Amniotic epithelial cell (primary cell): Measurements from ENCODE around the gene FLT1.

ENCODE experiments used
- DNase-seq: peaks from one replicate; pipeline ENCODE4 v3.0.0-alpha.2; 2010; ENCODE audit warnings: low read depth

FLT1 gene

GRCh38 chr13:28485551-28485950, 9.4 kb downstream of the FLT1 start:
- DNase-seq = no peak

GRCh38 chr13:28485097-28485496, 9.8 kb downstream of the FLT1 start:
- no peak for DNase-seq

DNA sequence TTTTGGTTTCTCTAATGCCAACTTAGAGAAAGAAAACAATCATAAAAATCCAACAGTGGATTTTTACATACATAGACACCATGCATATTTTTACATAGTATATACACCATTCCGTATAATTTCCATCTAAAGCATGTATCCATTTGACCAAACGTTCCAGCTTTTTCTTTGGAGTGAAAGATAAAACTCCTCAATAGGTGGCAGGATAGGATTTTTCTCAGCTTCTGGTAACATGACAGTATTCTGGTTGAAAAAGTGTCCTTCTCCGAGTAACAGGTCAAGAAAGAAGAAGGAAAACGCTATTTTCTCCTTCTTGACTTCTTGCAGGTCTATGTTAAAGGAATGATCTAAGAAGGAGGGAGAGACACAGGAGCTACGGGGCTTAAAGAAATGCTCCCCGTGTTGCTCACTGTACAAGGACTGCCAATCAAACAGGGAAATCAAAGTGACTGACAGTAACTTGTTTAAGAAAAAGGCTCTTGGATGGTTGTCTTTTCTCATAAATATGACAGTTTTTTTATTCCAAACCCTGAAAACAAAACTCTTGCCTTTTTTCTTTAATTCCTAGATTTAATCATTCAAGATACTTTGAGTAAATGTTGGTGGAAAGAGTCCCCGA, 11.5 kb downstream of the FLT1 start:
- no peak for DNase-seq

DNA sequence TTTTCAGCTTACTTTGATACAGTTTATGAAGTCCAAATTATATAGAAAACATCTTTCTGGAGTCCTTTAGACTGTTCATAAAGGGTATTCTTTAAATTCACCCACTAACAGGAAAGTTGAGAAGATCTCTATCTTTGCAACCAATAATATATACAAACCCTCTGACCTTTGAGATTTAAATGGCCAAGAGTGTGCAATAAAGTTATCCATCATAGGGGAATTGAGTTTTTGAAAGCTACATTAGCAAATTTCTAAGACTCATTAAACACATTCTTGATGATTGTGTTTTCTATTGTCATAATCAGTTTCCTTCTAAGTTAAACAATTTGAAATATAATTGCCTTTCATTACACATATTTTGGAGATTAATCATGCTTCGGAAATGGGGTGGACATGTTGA, 15.9 kb downstream of the FLT1 start:
- DNase-seq = no peak

DNA sequence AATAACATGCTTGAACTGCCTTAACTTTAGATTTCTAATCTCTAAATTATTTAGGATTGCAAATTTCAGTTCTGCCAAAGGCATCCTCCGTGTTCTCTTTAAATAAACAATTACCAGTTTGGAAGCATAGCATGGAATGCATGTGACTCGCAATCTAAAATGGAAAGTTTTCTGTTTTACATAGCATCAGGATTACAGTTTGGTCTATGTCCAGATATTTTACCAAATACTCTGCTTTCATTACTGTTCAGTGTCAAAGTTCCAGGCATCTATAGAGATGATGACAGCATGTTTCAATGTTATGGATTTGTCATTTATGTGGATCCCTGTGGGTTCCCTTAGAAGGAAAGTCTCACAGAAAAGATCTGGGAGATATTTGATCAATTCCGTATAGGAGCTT, 16.8 kb downstream of the FLT1 start:
- no peak for DNase-seq

- no peak for DNase-seq
These were observed 17.3 kb downstream of the FLT1 start for GRCh38 chr13:28477709-28477973.

DNA sequence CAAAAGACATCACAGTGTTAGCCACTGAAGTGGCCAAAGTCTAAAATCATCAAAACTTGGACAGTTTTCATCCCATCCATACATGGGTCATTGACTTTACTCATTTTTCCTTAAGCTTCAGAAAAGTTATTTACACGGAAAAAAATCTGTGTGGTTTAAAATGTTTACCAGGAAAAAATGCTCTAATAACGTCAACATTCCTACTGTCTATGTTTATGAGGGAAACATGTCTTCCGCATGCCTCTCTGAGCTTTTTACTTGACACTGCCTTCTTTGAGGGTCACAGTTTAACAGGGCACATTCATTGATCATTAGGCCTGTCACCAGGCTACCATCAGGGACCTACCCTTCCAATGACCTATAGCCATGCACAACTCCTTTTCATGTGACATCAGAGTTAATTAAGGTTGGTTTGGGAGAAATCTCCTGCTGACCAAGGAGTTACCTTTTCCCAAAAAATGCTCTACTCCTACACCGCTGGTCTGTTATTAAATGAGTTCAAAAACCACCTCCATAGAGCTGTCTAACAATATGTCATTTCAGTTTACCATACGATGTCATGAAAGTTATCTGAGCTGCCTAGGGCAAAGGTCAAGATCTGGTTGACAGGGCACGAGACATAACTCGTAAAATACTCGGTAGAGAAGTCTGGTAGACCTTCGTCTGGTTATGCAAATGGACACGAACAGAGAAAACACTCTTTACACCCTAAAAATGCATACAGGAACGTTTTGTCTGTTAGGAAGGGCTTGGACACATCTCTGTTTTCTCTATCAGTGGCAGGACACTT, 17.8 kb downstream of the FLT1 start:
- no peak for DNase-seq

GRCh38 chr13:28475916-28476725, 18.8 kb downstream of the FLT1 start:
- DNase-seq = peak; percentile 92

- DNase-seq = peak; percentile 49
These were observed 20.3 kb downstream of the FLT1 start for GRCh38 chr13:28474491-28475134.

DNA sequence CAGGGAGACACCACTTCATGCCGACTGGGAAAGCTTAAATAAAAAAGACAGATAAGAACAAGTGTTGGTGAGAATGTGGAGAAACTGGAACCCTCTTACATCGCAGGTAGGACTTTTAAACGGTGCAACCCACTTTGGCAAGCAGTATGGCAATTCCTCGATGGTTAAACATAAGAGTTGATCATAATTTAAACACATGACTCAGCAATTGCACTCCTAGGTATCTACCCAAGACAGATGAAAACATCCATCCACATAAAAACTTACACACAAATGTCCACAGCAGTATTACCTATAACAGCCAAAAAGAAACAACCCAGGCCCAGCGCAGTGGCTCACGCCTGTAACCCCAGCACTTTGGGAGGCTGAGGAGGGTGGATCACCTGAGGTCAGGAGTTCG, 21.9 kb downstream of the FLT1 start:
- no peak for DNase-seq

DNA sequence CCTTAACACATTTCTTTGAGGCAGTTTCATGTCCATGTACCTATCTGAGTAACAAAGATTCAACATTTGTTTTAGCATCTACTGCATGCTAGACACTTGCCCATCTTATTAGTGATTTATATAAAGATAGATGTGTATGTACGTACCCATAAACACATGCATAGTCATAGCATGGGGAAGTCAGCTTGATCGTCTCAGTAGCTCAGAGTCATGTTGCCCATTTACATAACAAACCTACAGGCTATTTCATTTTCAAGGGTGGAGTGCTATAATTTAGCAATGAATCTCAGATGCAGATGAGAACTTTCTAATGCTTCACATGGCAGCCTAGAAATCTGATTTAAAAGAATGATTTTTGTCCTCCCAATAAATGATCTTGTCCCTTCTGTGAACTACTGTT, 23.5 kb downstream of the FLT1 start:
- no peak for DNase-seq

GRCh38 chr13:28470296-28470695, 24.6 kb downstream of the FLT1 start:
- peak; percentile 93 for DNase-seq

DNA sequence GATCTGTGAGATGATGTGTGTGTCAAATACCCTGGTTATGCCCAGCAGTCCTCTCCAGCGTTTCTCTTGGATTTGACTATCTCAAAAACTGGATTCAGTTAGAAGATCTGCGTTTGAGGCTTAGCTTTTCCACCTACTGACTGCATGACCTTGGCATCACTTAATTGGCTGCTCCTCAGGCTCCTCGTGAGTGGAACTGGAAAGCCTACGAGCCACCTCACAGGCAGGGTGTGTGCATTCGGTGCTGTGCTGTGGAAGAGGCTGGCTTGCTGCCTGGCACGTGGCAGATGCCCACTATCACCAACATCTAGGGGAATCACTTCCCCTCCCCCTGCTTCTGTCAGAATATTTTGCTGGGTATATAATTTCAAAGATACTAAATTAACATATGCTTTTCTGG, 25.6 kb downstream of the FLT1 start:
- DNase-seq = no peak

DNA sequence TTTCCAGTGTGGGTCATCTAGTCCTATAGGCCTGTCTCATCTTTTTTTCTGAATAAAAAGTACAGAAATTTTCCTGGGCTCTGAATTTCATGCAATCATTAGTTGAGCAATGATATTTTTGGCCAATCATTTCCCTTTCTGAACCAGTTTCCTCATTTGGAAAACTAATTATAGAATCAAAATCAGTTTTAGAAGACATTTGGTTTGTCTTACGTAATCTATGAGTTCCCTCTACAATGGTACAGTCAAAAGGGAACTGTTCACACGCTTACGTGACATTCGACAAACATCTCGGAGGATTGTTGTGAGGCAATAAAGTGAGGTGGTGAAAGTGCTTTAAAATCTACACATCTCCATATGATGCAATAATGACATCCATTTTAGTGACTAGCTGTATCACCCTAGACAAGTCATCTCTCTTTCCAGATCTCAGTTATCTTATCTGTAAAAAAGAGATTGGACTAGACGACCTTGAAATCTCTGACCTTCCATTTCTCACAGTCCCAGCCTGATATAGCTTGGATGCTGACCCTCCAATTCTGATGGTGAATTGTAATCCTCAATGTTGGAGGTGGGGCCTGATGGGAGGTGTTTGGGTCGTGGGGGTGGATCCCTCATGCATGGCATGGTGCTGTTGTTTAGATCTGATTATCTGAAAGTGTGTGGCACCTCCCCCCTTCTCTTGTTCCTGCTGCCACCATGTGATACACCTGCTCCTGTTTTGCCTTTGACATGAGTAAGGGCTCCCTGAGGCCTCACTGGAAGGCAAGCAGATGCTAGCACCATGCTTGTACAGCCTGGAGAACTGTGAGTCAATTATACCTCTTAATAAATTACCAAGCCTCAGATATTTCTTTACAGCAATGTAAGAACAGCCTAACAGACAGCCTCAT, 26.7 kb downstream of the FLT1 start:
- DNase-seq = peak; percentile 35

DNA sequence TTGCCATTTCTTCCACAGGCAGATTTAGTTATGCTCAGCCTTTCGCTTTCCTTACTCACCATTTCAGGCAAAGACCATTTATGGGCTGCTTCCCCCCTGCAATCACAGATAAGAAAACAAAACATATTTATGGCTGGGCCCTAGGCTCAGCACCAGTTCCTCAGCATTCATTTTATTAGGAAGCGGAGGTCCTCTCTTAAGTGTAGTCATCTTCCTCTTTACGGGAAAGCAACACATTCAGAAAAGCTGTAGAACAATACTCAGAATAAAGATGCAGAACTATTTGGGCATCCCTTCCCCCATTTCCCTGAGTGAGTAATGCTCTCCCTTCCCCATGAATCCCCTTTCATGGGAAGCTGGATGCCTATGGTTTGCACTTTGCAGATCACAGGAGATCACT, 27.9 kb downstream of the FLT1 start:
- DNase-seq = no peak

DNA sequence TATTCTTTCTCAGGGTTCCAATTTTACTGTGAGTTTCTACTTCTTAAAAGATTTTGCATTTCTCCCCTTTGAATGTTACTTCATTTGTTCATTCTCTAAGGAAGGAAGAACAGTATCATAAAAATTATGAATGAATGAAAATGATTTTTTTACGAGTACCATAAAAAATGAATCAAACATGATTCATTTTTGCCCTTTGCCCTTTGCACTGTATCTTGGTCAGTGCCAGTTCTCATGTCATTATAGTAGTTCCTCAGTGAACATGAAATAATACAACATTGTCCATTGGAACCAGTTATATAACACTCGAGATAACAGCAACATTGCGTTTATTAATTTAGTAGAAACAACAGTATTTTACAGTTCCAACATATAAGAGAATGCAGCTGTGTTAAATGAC, 28.8 kb downstream of the FLT1 start:
- DNase-seq = no peak

GRCh38 chr13:28464861-28465460, 30.0 kb downstream of the FLT1 start:
- DNase-seq = no peak

- DNase-seq = peak; percentile 35
These were observed 31.4 kb downstream of the FLT1 start for GRCh38 chr13:28463481-28463880.

GRCh38 chr13:28459911-28460310, 35.0 kb downstream of the FLT1 start:
- DNase-seq = no peak

DNA sequence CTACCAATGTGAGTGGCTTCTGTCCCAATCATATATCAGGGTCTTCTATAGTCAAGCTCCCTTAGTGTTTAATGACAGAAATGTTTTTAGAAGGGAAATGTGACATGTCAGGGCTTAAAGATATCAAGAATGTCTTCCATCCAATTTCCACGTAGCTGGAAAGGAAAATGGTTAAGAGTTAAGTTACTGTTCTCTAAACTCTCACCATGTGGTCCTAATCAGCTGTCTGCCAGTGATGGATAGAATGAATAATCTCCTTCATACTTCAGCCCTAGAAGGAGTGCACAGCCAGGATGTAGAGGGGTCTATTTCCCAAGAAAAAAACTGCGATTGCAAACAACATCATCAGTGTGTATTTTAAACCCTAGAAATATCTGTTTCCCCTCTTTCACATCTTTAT, 36.3 kb downstream of the FLT1 start:
- DNase-seq = no peak

GRCh38 chr13:28458051-28458450, 36.9 kb downstream of the FLT1 start:
- DNase-seq = no peak
